Hepatocyte (in vitro differentiated cells): ENCODE measurements around the gene TBC1D17. TPM values are rescaled to one million over a fixed set of nuclear protein-coding genes. Genes with fewer than 3 reads are reported as not detected.

ENCODE experiments used
- DNase-seq: peaks from one replicate; pipeline ENCODE4 v3.0.0-alpha.2; 2016; ENCODE audit warnings: low spot score
- H2AFZ ChIP-seq: fragments of 200-600 bp; sonication (generic); 2 replicates; pipeline ENCODE4 v1.6.0; 2016; ENCODE audit warnings: antibody characterized with exemption, mild to moderate bottlenecking
- H3K27ac ChIP-seq: fragments of 200-600 bp; sonication (generic); 2 replicates; pipeline ENCODE4 v1.5.1; 2016; ENCODE audit warnings: mild to moderate bottlenecking
- H3K27me3 ChIP-seq: fragments of 200-600 bp; sonication (generic); 2 replicates; pipeline ENCODE4 v1.6.1; 2016
- H3K36me3 ChIP-seq: fragments of 200-600 bp; sonication (generic); replicated peaks from 2 replicates; pipeline ENCODE4 v1.5.1; 2016; ENCODE audit warnings: low read depth; ENCODE audit not compliant: insufficient read depth
- H3K4me1 ChIP-seq: fragments of 200-600 bp; sonication (generic); 2 replicates; pipeline ENCODE4 v1.5.1; 2016; ENCODE audit warnings: mild to moderate bottlenecking, moderate library complexity; ENCODE audit not compliant: insufficient read depth
- H3K4me2 ChIP-seq: fragments of 200-600 bp; sonication (generic); 2 replicates; pipeline ENCODE4 v1.6.0; 2016
- H3K4me3 ChIP-seq: fragments of 200-600 bp; sonication (generic); 2 replicates; pipeline ENCODE4 v1.5.1; 2016; ENCODE audit warnings: mild to moderate bottlenecking
- H3K79me2 ChIP-seq: fragments of 200-600 bp; sonication (generic); 2 replicates; pipeline ENCODE4 v1.6.0; 2017; ENCODE audit warnings: mild to moderate bottlenecking
- H3K9me2 ChIP-seq: fragments of 200-600 bp; sonication (generic); replicated peaks from 2 replicates; pipeline ENCODE4 v1.6.0; 2017; ENCODE audit warnings: mild to moderate bottlenecking; ENCODE audit not compliant: insufficient read depth
- H3K9me3 ChIP-seq: fragments of 200-600 bp; sonication (generic); 2 replicates; pipeline ENCODE4 v1.5.1; 2016; ENCODE audit warnings: low read depth, mild to moderate bottlenecking
- H4K20me1 ChIP-seq: fragments of 200-600 bp; sonication (generic); 2 replicates; pipeline ENCODE4 v1.6.0; 2016; ENCODE audit warnings: mild to moderate bottlenecking; ENCODE audit not compliant: insufficient read depth, poor library complexity, severe bottlenecking
- CTCF ChIP-seq: fragments of 200-600 bp; sonication (generic); IDR thresholded peaks from 2 replicates; pipeline ENCODE4 v1.5.1; 2016; ENCODE audit warnings: antibody characterized with exemption, mild to moderate bottlenecking; ENCODE audit not compliant: poor library complexity
- EZH2 ChIP-seq: fragments of 200-600 bp; sonication (generic); IDR thresholded peaks from 2 replicates; pipeline ENCODE4 v1.6.1; 2016; ENCODE audit warnings: antibody characterized with exemption, mild to moderate bottlenecking, borderline replicate concordance
- EZH2phosphoT487 ChIP-seq: fragments of 200-600 bp; sonication (generic); IDR thresholded peaks from one replicate; pipeline ENCODE4 v1.6.1; 2018; ENCODE audit warnings: antibody characterized with exemption, mild to moderate bottlenecking, low read depth, moderate library complexity; ENCODE audit not compliant: unreplicated experiment, severe bottlenecking
- WGBS: methylation state at CpG from one replicate; pipeline ENCODE4 v1.1.6; 2016; ENCODE audit warnings: low lambda C conversion rate; ENCODE audit errors: missing lambda C conversion rate; 5-methylcytosine and 5-hydroxymethylcytosine counted together
- polyA plus RNA-seq: library from polyadenylated mRNA; unstranded; fragments of >200 nt; fragmentation: Nextera tagmentation; extraction: Ambion mirVana; gene quantifications from 2 replicates; pipeline ENCODE4 v1.2.1, GENCODE V29; 2016
- total RNA-seq: library from RNA; depleted of rRNA; stranded (reverse); fragments of >200 nt; gene quantifications from 2 replicates; pipeline ENCODE4 v1.2.3, GENCODE V29; 2014

The TBC1D17 gene
- total and polyA plus RNA-seq, 2 experiments from 2014 or later, result 10.7 to 55.1 TPM

GRCh38 chr19:49926515-49926914 is 49.0 kb downstream of the TBC1D17 start:
- Histone ChIP-seq H3K79me2 (peaks cover 66% of the 10 kb centered on the region), H3K4me2 (no peak overlapping the region), H3K9me2 (no peaks in the 10 kb centered on the region), H3K27me3 (no peaks in the 10 kb centered on the region), H3K9me3 (no peaks in the 10 kb centered on the region), H2AFZ (no peak overlapping the region), H4K20me1 (peaks cover 3% of the 10 kb centered on the region), H3K4me3 (no peak overlapping the region), H3K27ac (no peak overlapping the region), H3K4me1 (peaks cover 8% of the 10 kb centered on the region), H3K36me3 (no peaks in the 10 kb centered on the region)
- no peak for DNase-seq
- no peak for TF ChIP-seq EZH2
- TF ChIP-seq CTCF, result no peak
- TF ChIP-seq EZH2phosphoT487, result no peak
- 94% methylated on average over 10 of the region's 10 CpGs for WGBS

GRCh38 chr19:49927526-49928264 is 50.2 kb downstream of the TBC1D17 start:
- Histone ChIP-seq H3K36me3 (no peaks in the 10 kb centered on the region), H3K4me2 (peak overlapping the region; percentile 84), H3K27ac (peak overlapping the region; percentile 98), H3K4me1 (peaks cover 8% of the 10 kb centered on the region), H3K4me3 (no peak overlapping the region), H3K79me2 (peaks cover 54% of the 10 kb centered on the region), H4K20me1 (no peaks in the 10 kb centered on the region), H3K9me2 (no peaks in the 10 kb centered on the region), H2AFZ (no peak overlapping the region), H3K27me3 (no peaks in the 10 kb centered on the region), H3K9me3 (no peaks in the 10 kb centered on the region)
- no peak for TF ChIP-seq EZH2phosphoT487
- no peak for TF ChIP-seq EZH2
- no peak for TF ChIP-seq CTCF
- DNase-seq, result no peak
- 93% methylated on average over 14 of the region's 14 CpGs for WGBS

GRCh38 chr19:49929121-49929610 is 51.7 kb downstream of the TBC1D17 start, which contains the start of the genes ATF5 and NUP62:
Gene ATF5 (plus strand): TSS chr19:49929205. CDS start chr19:49930851, 1,646 bp downstream.
Gene NUP62 (minus strand): TSS chr19:49929504. CDS start chr19:49909807, 19,697 bp downstream.
- H3K4me3 ChIP-seq, result peak within 1 kb of the TSS; percentile 80
- no peaks in the 10 kb centered on the region for H3K9me2 ChIP-seq
- H3K36me3 ChIP-seq, result no peaks in the 10 kb centered on the region
- DNase-seq, result peak; percentile 96
- H3K9me3 ChIP-seq, result no peaks in the 10 kb centered on the region
- H3K27me3 ChIP-seq, result no peaks in the 10 kb centered on the region
- H2AFZ ChIP-seq, result peak within 1 kb of the TSS; percentile 91
- H3K4me2 ChIP-seq, result peak within 1 kb of the TSS; percentile 84
- H4K20me1 ChIP-seq, result no peaks in the 10 kb centered on the region
- H3K79me2 ChIP-seq, result peaks cover 40% of the 10 kb centered on the region
- H3K27ac ChIP-seq, result peak within 1 kb of the TSS; percentile 98
- under 1% methylated on average over 38 of the region's 48 CpGs for WGBS
- peaks cover 8% of the 10 kb centered on the region for H3K4me1 ChIP-seq
- TF ChIP-seq CTCF, result no peak
- TF ChIP-seq EZH2, result no peak
- no peak for TF ChIP-seq EZH2phosphoT487
